Liver (tissue), 9 donors: Measurements from ENCODE around the gene RBM15. TPM values are rescaled to one million over a fixed set of nuclear protein-coding genes. Genes with fewer than 3 reads are reported as not detected.

Experiments
- DNase-seq: peaks from one replicate; pipeline ENCODE4 v3.0.0-alpha.2; 2017; ENCODE audit warnings: low spot score
- H3K27ac ChIP-seq, 2 donors: one replicate each; pipeline ENCODE4 v1.7.0; 2013; ENCODE audit warnings: inconsistent platforms in 2 of 2, low read length in 2 of 2, control low read depth in 1 of 2, low read depth in 1 of 2, mild to moderate bottlenecking in 1 of 2
- H3K27me3 ChIP-seq, 4 donors: one replicate each; pipeline versions ENCODE4 v1.6.1 to v1.7.0; 2013; ENCODE audit warnings: low read length in 3 of 4, inconsistent platforms in 1 of 4, mild to moderate bottlenecking in 1 of 4, moderate library complexity in 1 of 4; ENCODE audit not compliant: control insufficient read depth in 4 of 4, insufficient read depth in 4 of 4
- H3K36me3 ChIP-seq, 4 donors: one replicate each; pipeline versions ENCODE4 v1.6.1 to v1.7.0; 2013; ENCODE audit warnings: low read length in 3 of 4, mild to moderate bottlenecking in 3 of 4, low read depth in 1 of 4, moderate library complexity in 1 of 4; ENCODE audit not compliant: control insufficient read depth in 4 of 4, insufficient read depth in 3 of 4
- H3K4me1 ChIP-seq, 4 donors: one replicate each; pipeline versions ENCODE4 v1.6.1 to v1.7.0; 2013; ENCODE audit warnings: low read length in 3 of 4, mild to moderate bottlenecking in 3 of 4, moderate library complexity in 1 of 4; ENCODE audit not compliant: control insufficient read depth in 4 of 4, insufficient read depth in 4 of 4
- H3K4me3 ChIP-seq, 3 donors: one replicate each; pipeline versions ENCODE4 v1.6.1 to v1.7.0; 2013; ENCODE audit warnings: low read length in 3 of 3, control low read depth in 1 of 3, low read depth in 1 of 3, mild to moderate bottlenecking in 1 of 3
- H3K9ac ChIP-seq, 2 donors: one replicate each; pipeline ENCODE4 v1.7.0; 2013; ENCODE audit warnings: low read length in 2 of 2, mild to moderate bottlenecking in 2 of 2, moderate library complexity in 2 of 2, control low read depth in 1 of 2, low read depth in 1 of 2
- H3K9me3 ChIP-seq, 4 donors: one replicate each; pipeline versions ENCODE4 v1.6.1 to v1.7.0; 2013; ENCODE audit warnings: low read length in 3 of 4; ENCODE audit not compliant: control insufficient read depth in 4 of 4
- EGR1 ChIP-seq, 2 donors: IDR thresholded peaks; 2 replicates each; pipeline ENCODE4 v1.6.1; 2016 to 2018; ENCODE audit warnings: antibody characterized with exemption in 2 of 2, low read depth in 2 of 2
- FOXA1 ChIP-seq: IDR thresholded peaks from 2 replicates; pipeline ENCODE4 v1.6.1; 2016; ENCODE audit warnings: antibody characterized with exemption
- FOXA2 ChIP-seq: IDR thresholded peaks from 2 replicates; pipeline ENCODE4 v1.6.1; 2016; ENCODE audit warnings: antibody characterized with exemption
- HNF4A ChIP-seq, 2 donors: conservative IDR thresholded peaks; 2 replicates each; pipeline ENCODE4 v1.6.1; 2016; ENCODE audit warnings: antibody characterized with exemption in 2 of 2, mild to moderate bottlenecking in 2 of 2
- JUND ChIP-seq, 2 donors: IDR thresholded peaks; 2 replicates each; pipeline ENCODE4 v1.6.1; 2016; ENCODE audit warnings: antibody characterized with exemption in 2 of 2
- NR2F2 ChIP-seq: IDR thresholded peaks from 2 replicates; pipeline ENCODE4 v1.6.1; 2016; ENCODE audit warnings: antibody characterized with exemption
- RXRA ChIP-seq, 2 donors: IDR thresholded peaks; 2 replicates each; pipeline ENCODE4 v1.6.1; 2017 to 2018; ENCODE audit warnings: antibody characterized with exemption in 2 of 2, mild to moderate bottlenecking in 1 of 2
- SP1 ChIP-seq: IDR thresholded peaks from 2 replicates; pipeline ENCODE4 v1.6.1; 2018; ENCODE audit warnings: antibody characterized with exemption, mild to moderate bottlenecking
- TAF1 ChIP-seq: conservative IDR thresholded peaks from 2 replicates; pipeline ENCODE4 v1.6.1; 2016; ENCODE audit warnings: antibody characterized with exemption, mild to moderate bottlenecking
- WGBS: extraction: QIAGEN DNeasy Blood & Tissue Kit; methylation state at CpG from one replicate; pipeline ENCODE4 v1.1.7; 2013; 5-methylcytosine and 5-hydroxymethylcytosine counted together
- polyA plus RNA-seq, 2 donors: library from polyadenylated mRNA; stranded (reverse) in 1 of 2; unstranded in 1 of 2; fragments of 200-250 nt in 1 of 2; fragments of >200 nt in 1 of 2; fragmentation: Nextera tagmentation in 1 of 2; extraction: Ambion mirVana in 1 of 2; gene quantifications; one replicate each; pipeline versions ENCODE4 v1.2.1 to v1.2.3, GENCODE V29; 2013 to 2015
- total RNA-seq, 2 donors: library from RNA; depleted of rRNA; stranded (reverse); fragments of >200 nt; gene quantifications; one replicate each; pipeline ENCODE4 v1.2.3, GENCODE V29; 2014
- TF ChIP-seq, protein P1 (sequence below): IDR thresholded peaks from 2 replicates; pipeline ENCODE4 v1.6.1; 2016; ENCODE audit warnings: antibody characterized with exemption, mild to moderate bottlenecking
- TF ChIP-seq, protein P2 (sequence below): IDR thresholded peaks from 2 replicates; pipeline ENCODE4 v1.6.1; 2016; ENCODE audit warnings: antibody characterized with exemption
- TF ChIP-seq, protein P3 (sequence below): fragments of 150-350 bp; IDR thresholded peaks from 2 replicates; pipeline ENCODE4 v1.5.1; 2017; ENCODE audit warnings: improper control_type of control experiment, low read depth, low read length; ENCODE audit not compliant: missing input control
- TF ChIP-seq, protein P4 (sequence below): IDR thresholded peaks from 2 replicates; pipeline ENCODE4 v1.6.1; 2016; ENCODE audit warnings: antibody characterized with exemption
- TF ChIP-seq, protein P5 (sequence below): IDR thresholded peaks from 2 replicates; pipeline ENCODE4 v1.6.1; 2016; ENCODE audit warnings: antibody characterized with exemption
- donor health status: healthy.
- donor health status: healthy.
- donor health status: healthy.
- donor health status: healthy.
- donor health status: healthy.

The RBM15 gene
- total and polyA plus RNA-seq, 4 donors, result 2.4 to 34.0 (median 15.0) TPM

DNA sequence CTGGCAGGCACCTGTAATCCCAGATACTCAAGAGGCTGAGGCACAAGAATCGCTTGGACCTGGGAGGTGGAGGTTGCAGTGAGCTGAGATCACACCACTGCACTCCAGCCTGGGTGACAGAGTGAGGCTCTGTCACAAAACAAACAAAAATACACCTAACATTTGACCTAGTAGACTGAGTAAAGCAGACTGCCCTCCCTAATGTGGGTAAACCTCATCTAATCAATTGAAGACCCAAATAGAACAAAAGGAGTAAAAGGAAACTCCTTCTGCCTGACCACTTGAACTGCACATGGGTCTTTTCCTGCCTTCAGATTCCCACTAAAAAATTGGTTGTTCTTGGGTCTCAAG is 19.0 kb upstream of the RBM15 start:
- Histone ChIP-seq H3K9ac (no peak overlapping the region), H3K4me1 (no peaks in the 10 kb centered on the region), H3K4me3 (no peak overlapping the region), H3K9me3 (no peaks in the 10 kb centered on the region), H3K36me3 (no peaks in the 10 kb centered on the region), H3K27me3 (no peaks in the 10 kb centered on the region), H3K27ac (no peak overlapping the region)
- TF ChIP-seq SP1 (no peak), NR2F2 (no peak), FOXA2 (no peak), FOXA1 (no peak), HNF4A (conservative IDR thresholded peaks at IDR 0.05) (no peak), TAF1 (no peak), JUND (IDR thresholded peaks at IDR 0.05) (no peak)
- TF ChIP-seq, protein P1, sequence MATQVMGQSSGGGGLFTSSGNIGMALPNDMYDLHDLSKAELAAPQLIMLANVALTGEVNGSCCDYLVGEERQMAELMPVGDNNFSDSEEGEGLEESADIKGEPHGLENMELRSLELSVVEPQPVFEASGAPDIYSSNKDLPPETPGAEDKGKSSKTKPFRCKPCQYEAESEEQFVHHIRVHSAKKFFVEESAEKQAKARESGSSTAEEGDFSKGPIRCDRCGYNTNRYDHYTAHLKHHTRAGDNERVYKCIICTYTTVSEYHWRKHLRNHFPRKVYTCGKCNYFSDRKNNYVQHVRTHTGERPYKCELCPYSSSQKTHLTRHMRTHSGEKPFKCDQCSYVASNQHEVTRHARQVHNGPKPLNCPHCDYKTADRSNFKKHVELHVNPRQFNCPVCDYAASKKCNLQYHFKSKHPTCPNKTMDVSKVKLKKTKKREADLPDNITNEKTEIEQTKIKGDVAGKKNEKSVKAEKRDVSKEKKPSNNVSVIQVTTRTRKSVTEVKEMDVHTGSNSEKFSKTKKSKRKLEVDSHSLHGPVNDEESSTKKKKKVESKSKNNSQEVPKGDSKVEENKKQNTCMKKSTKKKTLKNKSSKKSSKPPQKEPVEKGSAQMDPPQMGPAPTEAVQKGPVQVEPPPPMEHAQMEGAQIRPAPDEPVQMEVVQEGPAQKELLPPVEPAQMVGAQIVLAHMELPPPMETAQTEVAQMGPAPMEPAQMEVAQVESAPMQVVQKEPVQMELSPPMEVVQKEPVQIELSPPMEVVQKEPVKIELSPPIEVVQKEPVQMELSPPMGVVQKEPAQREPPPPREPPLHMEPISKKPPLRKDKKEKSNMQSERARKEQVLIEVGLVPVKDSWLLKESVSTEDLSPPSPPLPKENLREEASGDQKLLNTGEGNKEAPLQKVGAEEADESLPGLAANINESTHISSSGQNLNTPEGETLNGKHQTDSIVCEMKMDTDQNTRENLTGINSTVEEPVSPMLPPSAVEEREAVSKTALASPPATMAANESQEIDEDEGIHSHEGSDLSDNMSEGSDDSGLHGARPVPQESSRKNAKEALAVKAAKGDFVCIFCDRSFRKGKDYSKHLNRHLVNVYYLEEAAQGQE, result no peak
- TF ChIP-seq, protein P2, sequence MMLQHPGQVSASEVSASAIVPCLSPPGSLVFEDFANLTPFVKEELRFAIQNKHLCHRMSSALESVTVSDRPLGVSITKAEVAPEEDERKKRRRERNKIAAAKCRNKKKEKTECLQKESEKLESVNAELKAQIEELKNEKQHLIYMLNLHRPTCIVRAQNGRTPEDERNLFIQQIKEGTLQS, result no peak
- TF ChIP-seq, protein P3, sequence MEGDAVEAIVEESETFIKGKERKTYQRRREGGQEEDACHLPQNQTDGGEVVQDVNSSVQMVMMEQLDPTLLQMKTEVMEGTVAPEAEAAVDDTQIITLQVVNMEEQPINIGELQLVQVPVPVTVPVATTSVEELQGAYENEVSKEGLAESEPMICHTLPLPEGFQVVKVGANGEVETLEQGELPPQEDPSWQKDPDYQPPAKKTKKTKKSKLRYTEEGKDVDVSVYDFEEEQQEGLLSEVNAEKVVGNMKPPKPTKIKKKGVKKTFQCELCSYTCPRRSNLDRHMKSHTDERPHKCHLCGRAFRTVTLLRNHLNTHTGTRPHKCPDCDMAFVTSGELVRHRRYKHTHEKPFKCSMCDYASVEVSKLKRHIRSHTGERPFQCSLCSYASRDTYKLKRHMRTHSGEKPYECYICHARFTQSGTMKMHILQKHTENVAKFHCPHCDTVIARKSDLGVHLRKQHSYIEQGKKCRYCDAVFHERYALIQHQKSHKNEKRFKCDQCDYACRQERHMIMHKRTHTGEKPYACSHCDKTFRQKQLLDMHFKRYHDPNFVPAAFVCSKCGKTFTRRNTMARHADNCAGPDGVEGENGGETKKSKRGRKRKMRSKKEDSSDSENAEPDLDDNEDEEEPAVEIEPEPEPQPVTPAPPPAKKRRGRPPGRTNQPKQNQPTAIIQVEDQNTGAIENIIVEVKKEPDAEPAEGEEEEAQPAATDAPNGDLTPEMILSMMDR, result no peak
- TF ChIP-seq, protein P4, sequence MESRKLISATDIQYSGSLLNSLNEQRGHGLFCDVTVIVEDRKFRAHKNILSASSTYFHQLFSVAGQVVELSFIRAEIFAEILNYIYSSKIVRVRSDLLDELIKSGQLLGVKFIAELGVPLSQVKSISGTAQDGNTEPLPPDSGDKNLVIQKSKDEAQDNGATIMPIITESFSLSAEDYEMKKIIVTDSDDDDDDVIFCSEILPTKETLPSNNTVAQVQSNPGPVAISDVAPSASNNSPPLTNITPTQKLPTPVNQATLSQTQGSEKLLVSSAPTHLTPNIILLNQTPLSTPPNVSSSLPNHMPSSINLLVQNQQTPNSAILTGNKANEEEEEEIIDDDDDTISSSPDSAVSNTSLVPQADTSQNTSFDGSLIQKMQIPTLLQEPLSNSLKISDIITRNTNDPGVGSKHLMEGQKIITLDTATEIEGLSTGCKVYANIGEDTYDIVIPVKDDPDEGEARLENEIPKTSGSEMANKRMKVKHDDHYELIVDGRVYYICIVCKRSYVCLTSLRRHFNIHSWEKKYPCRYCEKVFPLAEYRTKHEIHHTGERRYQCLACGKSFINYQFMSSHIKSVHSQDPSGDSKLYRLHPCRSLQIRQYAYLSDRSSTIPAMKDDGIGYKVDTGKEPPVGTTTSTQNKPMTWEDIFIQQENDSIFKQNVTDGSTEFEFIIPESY, result no peak
- DNase-seq, result no peak
- 83% methylated on average over 1 of the region's 1 CpG for WGBS

DNA sequence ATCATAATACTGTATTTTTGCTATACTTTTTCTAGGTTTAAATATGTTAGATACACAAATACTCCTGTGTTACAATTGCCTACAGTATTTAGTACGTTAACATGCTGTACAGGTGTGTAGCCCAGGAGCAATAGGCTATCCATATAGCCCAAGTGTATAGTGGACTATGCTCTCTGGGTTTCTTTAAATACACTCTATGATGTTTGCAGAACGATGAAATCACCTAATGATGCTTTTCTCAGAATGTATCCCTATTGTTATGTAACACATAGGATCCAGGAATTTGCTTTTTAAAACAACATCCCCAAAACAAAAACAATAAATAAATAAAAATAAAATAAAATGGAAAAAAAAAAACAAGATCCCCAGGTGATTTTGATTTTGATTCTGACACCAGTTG is 18.1 kb upstream of the RBM15 start:
- Histone ChIP-seq H3K9me3 (no peaks in the 10 kb centered on the region), H3K27ac (no peak overlapping the region), H3K4me3 (no peak overlapping the region), H3K36me3 (no peaks in the 10 kb centered on the region), H3K4me1 (no peaks in the 10 kb centered on the region), H3K9ac (no peak overlapping the region), H3K27me3 (no peaks in the 10 kb centered on the region)
- no peak for DNase-seq
- TF ChIP-seq, protein P4, result no peak
- TF ChIP-seq EGR1 (IDR thresholded peaks at IDR 0.05; ENCODE audit: low read depth in 2 of 2) (no peak), FOXA2 (no peak), RXRA (IDR thresholded peaks at IDR 0.05) (no peak)
- TF ChIP-seq, protein P3, result no peak
- TF ChIP-seq, protein P5, sequence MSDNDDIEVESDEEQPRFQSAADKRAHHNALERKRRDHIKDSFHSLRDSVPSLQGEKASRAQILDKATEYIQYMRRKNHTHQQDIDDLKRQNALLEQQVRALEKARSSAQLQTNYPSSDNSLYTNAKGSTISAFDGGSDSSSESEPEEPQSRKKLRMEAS, result no peak
- TF ChIP-seq, protein P2, result no peak
- TF ChIP-seq, protein P1, result no peak
- 90% methylated on average over 2 of the region's 2 CpGs for WGBS
